T-helper 1 cell treated with Interleukin-12 subunit alpha and Interleukin-12 subunit beta and Interleukin-4 antibody, amounts not matched to agents 30 ng/mL and 1 ng/mL, for 36 hours (primary cell): Measurements from ENCODE around the gene HOXA4. TPM values are rescaled to one million over a fixed set of nuclear protein-coding genes. Genes with fewer than 3 reads are reported as not detected.

ENCODE experiments used
- intact Hi-C: fragments of 100-400 bp; cut with micrococcal nuclease; formaldehyde crosslinking; loops from one replicate; pipeline ENCODE4 v1.15.1; 2024
- total RNA-seq: library from RNA; stranded (reverse); gene quantifications from 2 replicates; pipeline ENCODE4 v1.2.3, GENCODE V29; 2022

Gene HOXA4
- 0.22 TPM in 1 of 2 replicates, not detected in the other for total RNA-seq

DNA sequence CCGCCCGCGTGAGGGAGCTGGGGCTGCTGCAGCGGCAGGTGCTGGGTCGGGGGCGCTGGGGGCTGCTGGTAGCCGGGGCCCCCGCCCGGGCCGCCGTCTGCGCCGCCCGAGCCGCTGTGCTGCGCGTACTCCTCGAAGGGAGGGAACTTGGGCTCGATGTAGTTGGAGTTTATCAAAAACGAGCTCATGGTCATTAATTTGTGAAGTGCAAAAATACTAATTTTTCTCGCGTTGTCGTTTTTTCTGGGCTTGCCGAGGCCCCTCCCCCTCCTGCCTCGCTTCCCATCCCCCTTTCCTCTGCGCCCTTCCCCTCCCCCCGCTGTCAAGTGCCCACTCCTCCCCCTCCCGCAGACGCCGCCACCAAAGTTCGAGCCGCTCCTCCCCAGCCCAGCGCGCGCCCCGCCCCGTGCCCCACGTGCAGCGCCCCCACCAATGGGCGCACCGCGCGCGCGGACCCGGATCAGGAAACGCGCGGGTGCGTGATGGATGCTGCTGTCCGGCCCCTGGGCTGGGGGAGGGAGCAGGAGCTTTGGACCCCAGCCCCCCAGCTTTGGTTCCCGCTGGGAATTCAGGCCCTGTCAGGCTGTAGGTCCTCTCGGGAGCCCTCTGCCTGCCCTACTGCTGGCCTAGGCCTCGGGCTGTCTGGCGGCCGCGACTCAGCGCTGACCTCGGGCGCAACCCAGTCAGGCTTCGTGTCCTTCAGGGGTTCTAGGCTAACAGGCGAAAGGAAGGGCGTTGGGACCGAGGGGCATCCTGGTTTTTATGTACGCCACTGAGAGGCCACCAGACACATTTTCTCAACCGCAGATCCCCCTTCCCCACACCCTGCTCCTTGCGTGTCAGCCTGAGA, at the start of gene HOXA4:
HOXA4 (minus strand) TSS at position 218 of the 850 bp plus-strand sequence; CDS start at position 194, 24 bp downstream.
- intact Hi-C loops, result loop anchor here (1.0 to 5.0 kb wide), 4 partner anchors 34 to 928 kb away; partner anchors contain the start of genes CBX3, HNRNPA2B1 and SKAP2

DNA sequence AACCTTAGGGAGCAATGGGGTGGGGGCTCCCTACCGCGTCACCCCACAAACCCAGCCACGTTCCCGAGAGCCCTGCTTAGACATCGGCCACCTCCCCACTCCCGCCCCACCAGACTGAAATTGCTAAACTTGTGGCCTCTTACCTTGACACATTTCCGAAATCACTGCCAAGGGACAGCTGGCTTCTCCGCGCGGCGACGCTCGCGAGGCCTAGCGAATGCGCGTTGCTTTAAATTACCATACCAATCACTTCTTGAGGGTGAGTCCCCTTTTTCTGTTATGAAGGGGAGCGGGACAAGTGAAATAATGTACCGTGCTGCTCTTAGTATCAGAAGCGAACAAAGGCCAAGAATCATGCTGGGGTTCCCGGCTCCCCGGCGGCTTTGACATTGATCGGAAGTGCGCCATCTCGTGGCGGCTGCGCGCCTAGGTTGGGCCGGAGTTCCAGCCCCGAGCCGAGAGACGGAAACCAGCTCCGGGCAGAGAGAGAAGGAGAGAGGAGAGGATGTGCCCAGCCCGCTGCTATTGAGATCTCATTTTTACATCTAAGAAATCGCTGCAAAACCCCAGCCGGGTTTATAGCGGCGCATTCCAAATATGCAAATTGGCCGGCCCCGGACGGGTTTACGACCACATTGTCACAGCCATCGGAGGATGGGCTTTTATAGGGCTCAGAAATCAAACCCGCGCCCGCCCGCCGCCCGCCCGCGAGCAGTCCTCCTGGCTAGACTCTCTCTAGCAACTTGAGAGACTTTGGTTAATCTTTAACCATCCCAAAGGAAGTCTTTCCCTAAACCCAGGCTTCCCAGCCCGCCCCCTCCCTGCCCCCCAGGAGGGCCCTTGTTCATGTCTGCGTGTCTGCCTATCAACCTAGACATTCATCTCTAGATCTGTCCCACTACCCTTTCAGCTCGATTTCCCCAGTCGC, 49.2 kb upstream of the HOXA4 start:
- intact Hi-C loops, result no loop called here

DNA sequence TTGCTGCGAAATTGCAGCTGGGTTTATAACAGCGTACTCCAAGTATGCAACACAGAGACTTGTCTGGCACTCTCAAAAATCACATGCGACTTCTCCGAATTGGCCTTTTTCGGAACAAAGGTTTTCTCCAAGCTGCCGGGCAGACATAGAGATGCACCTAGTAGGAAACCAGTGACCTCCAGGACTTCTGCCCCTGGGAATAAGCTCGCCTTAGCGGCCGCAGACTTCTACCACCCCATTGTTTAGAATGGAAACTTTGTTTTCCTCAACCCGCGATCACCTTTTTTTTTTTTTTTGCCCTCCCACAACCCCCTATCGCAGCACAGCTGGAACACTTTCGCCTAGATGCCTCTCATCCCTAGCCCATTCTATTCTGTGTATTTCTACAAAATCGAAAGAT, 48.5 kb upstream of the HOXA4 start:
- intact Hi-C loops, result no loop called here

DNA sequence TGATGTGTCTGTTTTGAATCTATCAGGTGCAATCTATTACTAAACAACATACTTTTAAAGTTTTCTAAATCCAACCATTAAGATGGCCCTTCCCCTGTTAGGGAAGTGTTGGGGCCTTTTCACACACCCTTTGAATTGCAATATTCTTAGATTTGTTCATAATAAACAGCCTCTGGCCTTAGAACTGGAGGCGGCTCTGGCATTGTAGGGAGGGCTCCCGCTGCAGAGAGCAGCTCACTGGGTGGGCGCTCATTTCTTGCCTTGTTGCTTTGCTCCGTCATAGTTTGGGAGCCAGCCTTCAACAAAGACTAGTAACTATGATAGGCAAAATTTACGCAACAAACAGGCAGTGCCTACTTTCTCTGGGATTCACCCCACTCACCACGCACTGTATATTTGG, 47.8 kb upstream of the HOXA4 start:
- intact Hi-C loops, result no loop called here

DNA sequence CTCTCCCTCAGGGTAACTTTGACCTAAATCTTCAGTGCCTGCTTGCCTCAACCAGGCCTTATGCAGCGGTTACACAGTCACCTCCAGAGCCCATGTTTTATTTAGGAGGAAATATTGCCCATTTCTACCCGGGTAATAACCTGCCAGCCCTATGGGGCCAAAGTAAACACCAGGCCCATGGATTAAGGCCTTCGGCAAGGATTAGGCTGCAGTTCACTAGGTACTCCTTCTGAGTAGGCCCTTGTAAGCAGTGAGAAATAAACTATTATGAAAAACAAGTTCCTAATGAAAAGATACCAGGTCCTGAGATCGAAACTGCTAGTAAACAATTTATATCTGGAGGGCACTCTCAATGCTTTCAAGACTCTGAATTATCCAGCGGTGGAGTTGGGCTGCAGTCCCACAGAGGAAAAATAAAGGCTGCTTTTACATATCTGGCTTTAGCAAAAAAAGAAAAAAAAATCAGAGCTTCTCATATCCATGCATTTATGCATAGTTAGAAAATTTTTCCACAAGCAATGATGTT, 47.3 kb upstream of the HOXA4 start:
- intact Hi-C loops, result no loop called here

DNA sequence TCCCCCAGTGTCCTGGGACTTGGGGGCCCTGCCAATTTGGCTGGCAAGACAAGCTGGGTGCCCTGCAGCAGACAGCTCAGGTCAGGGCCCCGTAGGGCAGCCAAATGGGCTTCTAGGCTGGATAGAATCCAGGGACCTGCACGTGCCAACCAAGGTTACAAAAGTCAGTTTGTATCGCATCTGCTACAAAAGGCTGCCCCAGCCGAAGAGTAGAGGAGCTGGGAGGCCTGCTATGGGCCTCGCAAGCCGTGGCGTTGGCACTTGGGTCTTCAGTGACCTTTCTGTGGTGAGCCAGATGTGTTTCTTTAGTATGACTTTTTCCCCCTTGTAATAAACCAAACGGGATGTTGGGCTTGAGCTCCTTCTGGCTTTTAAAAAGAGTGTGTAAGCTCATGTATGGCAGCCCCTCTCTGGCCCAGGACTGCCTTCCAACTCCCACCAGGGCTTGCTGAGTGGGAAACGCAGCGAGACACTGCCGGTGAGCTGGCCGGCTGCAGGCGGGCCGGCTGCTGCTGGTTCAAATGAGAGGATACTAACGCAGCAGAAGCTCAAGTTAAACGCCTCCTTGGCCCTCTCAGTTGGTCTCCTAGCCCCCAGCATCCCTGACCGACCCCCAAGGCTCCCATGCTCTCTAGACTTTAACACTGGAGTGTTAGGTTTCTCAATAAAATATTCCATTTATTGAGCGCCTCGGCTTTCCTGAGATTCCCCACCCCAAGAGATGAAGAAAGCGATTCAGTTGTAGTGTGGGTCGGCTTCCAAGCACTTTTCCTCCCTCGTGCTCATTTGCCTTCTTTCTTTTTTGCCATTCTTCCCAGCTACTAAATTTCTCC, 46.6 kb upstream of the HOXA4 start:
- intact Hi-C loops, result no loop called here

DNA sequence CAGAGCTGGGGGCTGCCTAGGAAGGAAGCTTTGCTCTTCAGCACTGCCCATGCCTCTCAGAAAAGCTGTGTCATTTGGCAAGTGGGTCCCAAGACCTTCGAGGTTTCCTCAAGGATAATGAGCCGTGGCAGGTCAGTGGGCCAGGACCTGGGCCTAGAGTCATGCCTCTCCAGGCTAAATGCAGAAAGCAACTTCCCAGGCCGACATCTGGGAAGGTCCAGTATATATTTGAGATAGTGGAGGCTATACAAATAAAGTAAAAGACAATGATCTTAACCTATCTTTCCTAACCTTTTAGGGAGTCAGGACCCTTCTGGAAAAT, 45.9 kb upstream of the HOXA4 start:
- intact Hi-C loops, result no loop called here

DNA sequence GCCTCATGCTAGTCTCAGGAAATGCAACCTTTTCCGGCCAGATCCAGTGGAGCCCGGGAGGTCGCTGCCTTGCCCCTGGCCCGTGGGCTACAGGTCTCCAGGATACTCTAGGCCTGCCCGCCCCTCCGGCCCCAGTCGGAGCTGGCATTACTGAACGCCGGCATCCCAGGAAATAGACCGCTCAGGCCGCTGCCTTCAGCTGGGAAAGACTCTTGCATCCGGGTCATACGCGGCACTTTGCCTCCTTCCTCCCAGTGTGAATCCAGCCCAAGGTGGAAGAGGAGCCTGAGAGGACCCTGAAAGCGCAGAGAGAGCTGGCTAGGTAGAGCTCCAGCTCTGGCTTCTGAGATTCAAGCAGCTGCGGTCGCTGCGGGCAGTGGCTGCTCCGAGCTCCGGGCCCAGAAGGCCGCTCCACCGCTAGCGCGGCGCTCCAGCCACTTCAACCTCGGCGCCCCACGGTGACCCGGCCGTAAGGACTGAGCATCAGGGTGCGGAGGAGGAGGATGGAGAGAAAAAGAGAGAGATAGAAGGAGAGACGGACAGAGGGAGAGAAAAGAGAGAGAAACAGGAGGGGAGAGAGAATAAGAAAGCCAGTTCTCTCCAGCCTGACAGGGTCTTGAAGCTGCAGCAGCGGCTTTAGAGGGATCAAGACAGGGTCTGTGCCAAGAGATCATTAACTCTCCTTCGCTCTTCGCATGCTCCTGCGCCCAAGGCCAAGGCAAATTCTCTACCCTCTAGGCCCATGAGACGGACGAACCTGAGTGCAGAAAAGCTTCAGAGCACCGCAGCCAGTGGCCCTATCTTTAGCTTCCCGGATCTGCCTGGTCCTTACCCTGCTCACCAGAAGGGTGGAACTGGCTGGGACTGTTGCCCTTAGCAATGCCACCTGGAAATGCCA, 45.3 kb upstream of the HOXA4 start:
- intact Hi-C loops, result no loop called here

DNA sequence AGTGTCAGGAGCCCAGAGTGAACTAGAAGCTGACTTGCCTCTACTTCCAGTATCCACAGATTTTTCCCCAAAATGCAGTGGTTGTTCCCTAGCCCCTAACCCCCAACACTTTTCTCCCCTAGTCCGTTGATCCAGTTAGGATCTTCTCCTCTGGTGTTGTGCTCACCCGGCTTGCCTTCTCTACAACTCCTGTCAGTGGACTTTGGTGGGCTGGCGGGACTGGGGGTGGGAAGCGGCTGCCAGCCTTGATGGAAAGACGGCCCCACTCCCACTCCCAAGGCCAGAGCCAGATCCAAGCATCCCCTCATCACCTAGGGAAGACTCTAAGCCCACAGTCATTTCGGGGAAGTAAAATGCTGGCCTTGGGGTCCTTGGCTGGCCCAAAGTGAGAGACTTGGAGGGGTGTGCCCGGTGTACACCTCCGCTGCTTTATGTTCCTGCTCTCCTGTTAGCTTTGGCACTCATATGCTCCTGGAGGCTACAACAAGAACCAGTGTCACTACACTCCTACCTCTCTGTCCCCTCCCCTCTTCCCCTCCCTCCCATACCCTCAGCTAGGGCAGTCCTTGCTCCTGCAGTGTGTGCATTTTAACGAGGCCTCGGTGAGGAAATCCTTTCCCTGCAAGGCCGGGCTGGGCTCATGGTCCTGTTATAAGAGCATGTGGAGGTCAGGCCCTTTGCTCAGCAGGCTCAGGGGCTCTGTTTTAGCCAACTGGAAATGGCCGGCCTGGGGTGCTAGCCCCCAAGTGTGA, 44.5 kb upstream of the HOXA4 start:
- intact Hi-C loops, result no loop called here

DNA sequence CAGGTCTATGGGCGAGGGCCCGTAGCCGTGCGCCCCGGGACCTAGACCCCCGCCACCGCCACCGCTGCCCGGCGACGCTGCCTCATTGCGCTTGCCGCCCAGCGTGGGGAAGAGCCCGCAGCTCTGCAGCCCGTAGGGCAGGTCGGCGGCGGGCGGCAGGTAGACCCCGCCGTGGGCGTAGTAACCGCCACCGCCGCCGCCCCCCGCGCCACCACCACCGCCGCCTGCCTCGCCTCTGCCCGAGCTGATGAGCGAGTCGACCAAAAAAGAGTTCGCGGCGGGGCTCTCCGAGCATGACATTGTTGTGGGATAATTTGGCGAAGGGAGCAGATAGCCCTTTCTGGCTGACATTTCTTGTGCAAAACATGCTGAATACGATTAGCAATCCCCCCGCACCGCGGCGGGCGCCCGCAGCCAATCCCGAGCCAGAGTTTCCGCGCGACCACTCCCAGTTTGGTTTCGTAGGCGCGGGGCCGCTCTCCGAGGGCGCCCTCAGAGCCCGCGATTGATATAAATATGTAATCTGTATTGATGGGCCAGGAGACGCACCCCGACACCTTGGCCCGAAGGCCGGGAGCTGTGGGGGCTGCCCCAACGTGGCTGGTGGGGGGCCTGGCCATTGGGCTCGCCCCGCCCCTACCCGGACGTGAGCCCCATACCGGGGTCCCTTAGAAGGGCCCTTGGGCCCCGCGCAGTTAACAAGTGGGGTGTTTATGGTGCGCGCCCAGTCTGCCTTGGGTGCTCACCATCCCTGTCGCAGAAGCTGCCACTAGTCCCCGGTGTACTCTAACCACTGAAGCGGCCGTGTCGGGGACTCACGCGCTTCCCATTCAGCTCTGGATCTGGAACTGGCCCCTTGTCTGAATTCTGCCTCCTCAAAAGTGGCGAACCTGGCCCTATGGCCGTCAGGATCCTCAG, 43.7 kb upstream of the HOXA4 start, which contains the start of gene HOXA10:
HOXA10 (minus strand) TSS at position 365 of the 918 bp plus-strand sequence; CDS start at position 351, 14 bp downstream.
- intact Hi-C loops, result loop anchor here (2.0 kb wide), 1 partner anchor 25 kb away; no protein-coding TSS in a partner anchor

DNA sequence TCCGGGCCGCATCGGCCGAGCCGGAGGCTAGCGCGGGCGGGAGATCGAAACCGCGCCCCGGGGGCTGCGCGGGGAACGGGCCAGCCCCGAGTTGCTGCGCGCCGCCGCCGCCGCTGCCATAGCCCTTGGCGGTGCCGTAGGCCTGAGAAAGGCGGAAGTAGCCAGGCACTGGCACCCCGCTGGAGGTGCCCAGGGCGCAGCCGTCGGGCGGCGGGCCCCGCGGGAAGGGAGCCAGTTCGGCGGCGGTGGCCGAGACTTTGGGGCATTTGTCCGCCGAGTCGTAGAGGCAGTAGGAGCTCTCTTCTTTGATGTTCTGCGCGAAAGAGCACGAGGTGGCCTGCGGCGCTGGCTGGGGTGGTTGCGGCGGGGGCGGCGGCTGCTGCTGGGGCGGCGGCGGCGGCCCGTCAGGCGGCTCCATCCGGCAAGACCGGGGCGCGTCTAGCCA, 43.0 kb upstream of the HOXA4 start:
- intact Hi-C loops, result loop anchor here (2.0 kb wide), 1 partner anchor 25 kb away; no protein-coding TSS in a partner anchor

DNA sequence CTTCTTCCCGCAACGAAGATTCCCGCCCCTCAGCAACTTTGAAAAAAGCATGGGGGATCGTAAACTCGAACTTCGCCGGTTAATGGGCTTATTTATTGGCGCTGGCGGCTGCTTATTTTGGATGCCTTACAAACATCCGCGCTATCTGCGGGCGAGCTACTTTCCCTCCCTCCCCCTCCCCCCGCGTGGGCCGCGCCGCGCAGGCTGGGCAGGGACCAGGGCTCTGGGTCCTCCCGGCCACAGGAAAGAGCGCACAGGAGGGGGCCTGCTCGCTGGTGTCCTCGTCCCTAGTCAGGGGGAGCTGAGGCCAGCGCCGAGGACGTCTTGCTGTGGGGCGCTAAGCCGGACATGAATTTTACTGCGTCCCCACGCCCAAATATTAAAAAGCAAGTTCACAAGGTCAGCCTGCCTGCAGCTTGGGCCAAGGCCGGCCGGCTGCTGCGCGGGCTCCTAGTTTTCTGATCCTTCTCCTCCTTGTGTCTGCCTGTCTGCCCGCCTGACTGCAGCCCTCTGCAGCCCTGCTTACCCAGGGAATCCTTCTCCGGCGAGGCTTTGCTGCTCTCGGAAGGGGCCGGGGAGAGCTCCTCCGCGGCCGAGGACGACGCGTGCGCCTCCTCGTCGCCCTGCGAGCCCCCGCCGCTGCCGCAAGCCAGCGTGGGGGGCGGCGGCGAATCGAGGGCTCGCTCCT, 42.4 kb upstream of the HOXA4 start:
- intact Hi-C loops, result loop anchor here (2.0 kb wide), 1 partner anchor 26 kb away; no protein-coding TSS in a partner anchor

DNA sequence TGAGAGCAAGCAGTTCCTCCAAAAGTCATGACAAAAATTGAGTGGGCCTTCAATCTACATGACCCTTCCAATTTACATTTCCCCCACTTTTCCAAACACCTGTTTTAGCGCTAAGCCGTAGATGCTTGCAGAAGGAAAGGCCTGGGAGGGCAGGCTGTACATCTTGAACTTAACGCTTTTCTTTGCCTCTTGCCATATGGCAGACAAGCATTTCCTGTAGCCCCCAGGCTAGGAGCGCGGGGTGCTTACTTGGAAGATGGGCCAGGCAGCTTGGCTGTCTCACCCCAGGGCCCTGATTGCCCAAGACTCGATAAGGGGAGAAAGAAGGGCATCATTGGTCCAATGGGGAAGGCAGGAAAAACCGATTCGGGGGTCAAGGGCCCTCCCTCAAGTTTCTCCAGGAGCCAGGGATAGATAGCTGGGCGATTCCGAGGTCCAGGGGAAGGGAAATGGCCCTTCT, 41.8 kb upstream of the HOXA4 start:
- intact Hi-C loops, result loop anchor here (2.0 kb wide), 1 partner anchor 26 kb away; no protein-coding TSS in a partner anchor

DNA sequence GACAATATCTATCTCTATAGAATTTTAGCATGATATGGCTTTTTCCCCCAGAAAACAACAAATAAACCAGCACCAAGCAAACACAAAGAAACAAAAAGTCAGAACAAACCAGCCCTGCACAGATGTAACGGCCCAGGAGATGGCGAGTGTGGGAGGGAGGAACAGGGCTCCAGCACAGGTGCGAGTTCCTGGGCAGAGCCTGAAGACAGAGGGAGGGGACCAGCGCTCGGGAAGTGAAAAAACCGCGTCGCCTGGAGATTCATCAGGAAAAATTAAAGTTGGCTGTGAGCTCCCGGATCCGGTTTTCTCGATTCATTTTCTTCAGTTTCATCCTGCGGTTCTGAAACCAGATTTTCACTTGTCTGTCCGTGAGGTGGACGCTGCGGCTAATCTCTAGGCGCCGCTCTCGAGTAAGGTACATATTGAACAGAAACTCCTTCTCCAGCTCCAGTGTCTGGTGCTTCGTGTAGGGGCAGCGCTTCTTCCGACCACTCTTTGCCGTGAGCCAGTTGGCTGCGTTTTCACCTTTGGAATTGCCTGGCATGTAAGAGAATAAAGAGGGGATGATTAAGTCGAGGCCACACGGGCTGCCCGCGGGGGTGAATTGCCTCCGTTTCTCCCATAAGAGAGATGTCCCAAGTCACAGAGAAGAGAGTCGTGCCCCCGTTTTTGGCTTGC, 41.2 kb upstream of the HOXA4 start:
- intact Hi-C loops, result loop anchor here (2.0 kb wide), 1 partner anchor 27 kb away; no protein-coding TSS in a partner anchor

DNA sequence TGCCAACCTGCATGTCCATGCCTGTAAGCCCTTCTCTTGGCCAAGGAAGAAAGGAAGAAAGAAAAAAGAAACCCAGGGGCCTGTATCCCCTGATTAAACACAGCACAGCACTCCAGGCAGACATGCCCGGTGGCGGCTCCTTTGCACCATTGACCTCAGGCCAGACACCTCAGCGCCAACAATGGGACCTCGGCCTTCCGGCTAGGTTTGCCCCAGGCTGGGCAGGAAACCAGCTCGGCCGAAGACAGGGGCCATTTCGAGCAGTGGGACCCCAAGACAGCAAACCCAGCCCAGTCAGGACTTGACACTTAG, 40.7 kb upstream of the HOXA4 start:
- intact Hi-C loops, result no loop called here
